HTERT RPE-1 (cell line): Measurements from ENCODE around the gene PGF.

Experiments
- in situ Hi-C: fragments of 300-500 bp; cut with MboI; formaldehyde crosslinking; loops from 4 replicates; pipeline ENCODE4 v1.14.3; 2020; ENCODE audit warnings: low sequenced_read_pairs

The PGF gene

GRCh38 chr14:74905595-74906142, 49.7 kb downstream of the PGF start:
- in situ Hi-C loops = no loop called here

GRCh38 chr14:74904635-74905503, 50.5 kb downstream of the PGF start:
- in situ Hi-C loops = no loop called here

GRCh38 chr14:74902941-74903705, 52.3 kb downstream of the PGF start:
- in situ Hi-C loops = no loop called here

- in situ Hi-C loops = no loop called here
These were observed 56.7 kb downstream of the PGF start for GRCh38 chr14:74898694-74899093.

- in situ Hi-C loops = no loop called here
These were observed 57.3 kb downstream of the PGF start for GRCh38 chr14:74898083-74898482.

- in situ Hi-C loops = no loop called here
These were observed 57.8 kb downstream of the PGF start for GRCh38 chr14:74897642-74898041.

GRCh38 chr14:74896400-74896799, 59.0 kb downstream of the PGF start:
- in situ Hi-C loops = no loop called here

GRCh38 chr14:74893614-74894091, 61.7 kb downstream of the PGF start:
- in situ Hi-C loops = no loop called here

- in situ Hi-C loops = no loop called here
These were observed 62.7 kb downstream of the PGF start for GRCh38 chr14:74892745-74893144.

- in situ Hi-C loops = no loop called here
These were observed 63.5 kb downstream of the PGF start for GRCh38 chr14:74891870-74892269.
